Gastrocnemius medialis (tissue), 4 donors: ENCODE results near the gene UMAD1.

Experiments
- POLR2A ChIP-seq, 2 donors: fragments of 450-650 bp; IDR thresholded peaks; one replicate each; pipeline ENCODE4 v1.6.1; 2017; ENCODE audit warnings: antibody characterized with exemption in 2 of 2, mild to moderate bottlenecking in 2 of 2, moderate library complexity in 2 of 2
- TF ChIP-seq, protein P1 (sequence below), 5 experiments: fragments of 450-650 bp in 3 of 5; fragments of 200-600 bp in 2 of 5; sonication (generic) in 2 of 5; IDR thresholded peaks in 4 of 5; conservative IDR thresholded peaks in 1 of 5; 1 replicate in 4 of 5; 2 replicates in 1 of 5; pipeline ENCODE4 v1.5.1; 2016 to 2019; ENCODE audit warnings: antibody characterized with exemption in 5 of 5, mild to moderate bottlenecking in 3 of 5, moderate library complexity in 3 of 5

DNA sequence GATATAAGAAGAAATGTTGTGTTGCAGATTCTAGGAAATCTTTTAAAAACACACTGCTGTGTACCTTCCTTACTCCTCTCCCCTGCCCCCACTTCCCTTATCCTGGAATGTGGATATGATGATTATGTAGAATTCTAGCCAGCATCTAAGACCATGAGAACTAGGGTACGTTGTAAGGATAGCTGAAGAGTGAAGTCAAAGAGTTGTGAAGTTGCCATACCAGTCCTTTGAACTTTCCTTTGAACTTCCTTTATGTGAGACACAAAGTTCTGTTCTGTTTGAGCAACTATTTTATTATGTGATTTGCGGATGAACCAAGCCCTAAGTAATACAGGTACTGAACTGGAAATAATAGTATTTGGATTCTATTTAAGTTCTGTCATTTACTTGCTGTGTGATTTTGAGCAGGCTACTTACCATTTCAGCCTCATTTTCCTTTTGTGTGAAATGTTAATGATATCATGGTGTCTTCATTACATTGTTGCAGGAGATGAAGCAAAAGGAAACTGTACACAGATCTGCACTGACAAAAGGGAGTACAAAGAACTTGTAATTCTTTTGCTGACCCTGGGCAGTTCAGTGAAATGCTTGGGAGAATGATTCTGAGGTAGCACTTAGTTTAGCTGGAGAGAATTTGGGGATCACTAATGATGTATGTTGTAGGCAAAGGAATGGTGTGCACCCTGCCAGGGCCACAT, 46.4 kb downstream of the UMAD1 start:
- TF ChIP-seq POLR2A (IDR thresholded peaks at IDR 0.05) = no peak
- TF ChIP-seq, protein P1, sequence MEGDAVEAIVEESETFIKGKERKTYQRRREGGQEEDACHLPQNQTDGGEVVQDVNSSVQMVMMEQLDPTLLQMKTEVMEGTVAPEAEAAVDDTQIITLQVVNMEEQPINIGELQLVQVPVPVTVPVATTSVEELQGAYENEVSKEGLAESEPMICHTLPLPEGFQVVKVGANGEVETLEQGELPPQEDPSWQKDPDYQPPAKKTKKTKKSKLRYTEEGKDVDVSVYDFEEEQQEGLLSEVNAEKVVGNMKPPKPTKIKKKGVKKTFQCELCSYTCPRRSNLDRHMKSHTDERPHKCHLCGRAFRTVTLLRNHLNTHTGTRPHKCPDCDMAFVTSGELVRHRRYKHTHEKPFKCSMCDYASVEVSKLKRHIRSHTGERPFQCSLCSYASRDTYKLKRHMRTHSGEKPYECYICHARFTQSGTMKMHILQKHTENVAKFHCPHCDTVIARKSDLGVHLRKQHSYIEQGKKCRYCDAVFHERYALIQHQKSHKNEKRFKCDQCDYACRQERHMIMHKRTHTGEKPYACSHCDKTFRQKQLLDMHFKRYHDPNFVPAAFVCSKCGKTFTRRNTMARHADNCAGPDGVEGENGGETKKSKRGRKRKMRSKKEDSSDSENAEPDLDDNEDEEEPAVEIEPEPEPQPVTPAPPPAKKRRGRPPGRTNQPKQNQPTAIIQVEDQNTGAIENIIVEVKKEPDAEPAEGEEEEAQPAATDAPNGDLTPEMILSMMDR (IDR thresholded peaks at IDR 0.05 in 4 of 5, conservative IDR thresholded peaks at IDR 0.05 in 1 of 5) = no peak
